GM23338 (cell line): Measurements from ENCODE around the gene PSMB8. TPM values are rescaled to one million over a fixed set of nuclear protein-coding genes. Genes with fewer than 3 reads are reported as not detected.
A peak's percentile ranks its signal among the peaks of the same experiment; 100 is the strongest.

Experiments used
- ATAC-seq: fragments of 200-7000 bp; cut with Tn5 transposase; 3 replicates; pipeline ENCODE4 v1.9.1; 2020
- DNase-seq: peaks from one replicate; pipeline ENCODE4 v3.0.0-alpha.2; 2015; ENCODE audit warnings: low spot score
- H2AFZ ChIP-seq: fragments of 200-600 bp; sonication (generic); 2 replicates; pipeline ENCODE4 v1.8.0; 2016; ENCODE audit warnings: antibody characterized with exemption, mild to moderate bottlenecking, moderate library complexity
- H3F3A ChIP-seq: fragments of 200-600 bp; sonication (generic); replicated peaks from 2 replicates; pipeline ENCODE4 v1.8.0; 2017; ENCODE audit warnings: antibody characterized with exemption, mixed run types, low read depth
- H3K27ac ChIP-seq: fragments of 200-600 bp; sonication (generic); 2 replicates; pipeline ENCODE4 v1.6.1; 2016; ENCODE audit warnings: low read depth
- H3K27me3 ChIP-seq: fragments of 200-600 bp; sonication (generic); 2 replicates; pipeline ENCODE4 v1.8.0; 2016; ENCODE audit warnings: mild to moderate bottlenecking, mixed run types, moderate library complexity; ENCODE audit not compliant: insufficient read depth
- H3K36me3 ChIP-seq: fragments of 200-600 bp; sonication (generic); 2 replicates; pipeline ENCODE4 v1.8.0; 2016; ENCODE audit warnings: mild to moderate bottlenecking; ENCODE audit not compliant: insufficient read depth
- H3K4me1 ChIP-seq: fragments of 200-600 bp; sonication (generic); 2 replicates; pipeline ENCODE4 v1.8.0; 2016; ENCODE audit warnings: mild to moderate bottlenecking, moderate library complexity; ENCODE audit not compliant: insufficient read depth
- H3K4me2 ChIP-seq: fragments of 200-600 bp; sonication (generic); 2 replicates; pipeline ENCODE4 v1.7.1; 2017; ENCODE audit warnings: mixed run types
- H3K4me3 ChIP-seq: fragments of 200-600 bp; sonication (generic); 2 replicates; pipeline ENCODE4 v1.6.1; 2016; ENCODE audit warnings: mixed run types
- H3K79me2 ChIP-seq: fragments of 200-600 bp; sonication (generic); replicated peaks from 2 replicates; pipeline ENCODE4 v1.8.0; 2017; ENCODE audit warnings: mild to moderate bottlenecking; ENCODE audit not compliant: insufficient read depth
- H3K9me2 ChIP-seq: fragments of 200-600 bp; sonication (generic); 2 replicates; pipeline ENCODE4 v1.8.0; 2017; ENCODE audit not compliant: insufficient read depth
- H4K20me1 ChIP-seq: fragments of 200-600 bp; sonication (generic); replicated peaks from 2 replicates; pipeline ENCODE4 v1.8.0; 2017; ENCODE audit warnings: mild to moderate bottlenecking; ENCODE audit not compliant: insufficient read depth
- H3K27ac Mint-ChIP-seq: 2 replicates; pipeline ENCODE4 v1.8.0; 2020; ENCODE audit warnings: inconsistent platforms, mild to moderate bottlenecking, moderate library complexity, mixed read lengths
- H3K27me3 Mint-ChIP-seq: 3 replicates; pipeline ENCODE4 v1.8.0; 2022; ENCODE audit warnings: low read depth, mild to moderate bottlenecking, moderate library complexity, mixed read lengths, inconsistent platforms; ENCODE audit not compliant: insufficient read depth, poor library complexity
- H3K36me3 Mint-ChIP-seq: 3 replicates; pipeline ENCODE4 v1.8.0; 2021; ENCODE audit warnings: low read depth, mild to moderate bottlenecking, inconsistent platforms, moderate library complexity, mixed read lengths
- H3K4me1 Mint-ChIP-seq: 3 replicates; pipeline ENCODE4 v1.8.0; 2020; ENCODE audit warnings: mild to moderate bottlenecking, inconsistent platforms, mixed read lengths
- H3K4me3 Mint-ChIP-seq: 3 replicates; pipeline ENCODE4 v1.8.0; 2021; ENCODE audit warnings: moderate library complexity, mild to moderate bottlenecking, inconsistent platforms, mixed read lengths
- H3K9me3 Mint-ChIP-seq: 3 replicates; pipeline ENCODE4 v1.8.0; 2020; ENCODE audit warnings: moderate library complexity, mild to moderate bottlenecking, inconsistent platforms, mixed read lengths
- EZH2 ChIP-seq: fragments of 200-600 bp; sonication (generic); IDR thresholded peaks from one replicate; pipeline ENCODE4 v1.8.0; 2017; ENCODE audit warnings: antibody characterized with exemption, mild to moderate bottlenecking, low read depth; ENCODE audit not compliant: unreplicated experiment
- POLR2AphosphoS5 ChIP-seq: IDR thresholded peaks from 2 replicates; pipeline ENCODE4 v1.6.1; 2016; ENCODE audit warnings: antibody characterized with exemption, low read depth
- ZNF114 ChIP-seq: fragments of 250-450 bp; sonication (Bioruptor Pico); IDR thresholded peaks from 2 replicates; pipeline ENCODE4 v1.5.0; 2020; ENCODE audit warnings: mild to moderate bottlenecking, moderate library complexity
- ZNF331 ChIP-seq: fragments of 250-450 bp; sonication (Bioruptor Pico); IDR thresholded peaks from 2 replicates; pipeline ENCODE4 v1.5.0; 2020; ENCODE audit warnings: low read depth, mild to moderate bottlenecking, moderate library complexity
- polyA plus RNA-seq: library from polyadenylated mRNA; unstranded; fragments of >200 nt; fragmentation: Nextera tagmentation; extraction: Ambion mirVana; gene quantifications from 2 replicates; pipeline ENCODE4 v1.2.1, GENCODE V29; 2016
- total RNA-seq: library from RNA; depleted of rRNA; stranded (reverse); fragments of >200 nt; shearing (Covaris generic); gene quantifications from 2 replicates; pipeline ENCODE4 v1.2.3, GENCODE V29; 2014
- TF ChIP-seq, protein P1 (sequence below), 2 experiments: fragments of 200-600 bp in 1 of 2; sonication (generic) in 1 of 2; conservative IDR thresholded peaks; 2 replicates each; pipeline versions ENCODE4 v1.5.1 to v1.6.1; 2016 to 2017; ENCODE audit warnings: antibody characterized with exemption in 2 of 2, low read depth in 2 of 2, mild to moderate bottlenecking in 2 of 2, moderate library complexity in 1 of 2
- TF ChIP-seq, protein P2 (sequence below): IDR thresholded peaks from one replicate; pipeline ENCODE4 v1.6.1; 2018; ENCODE audit warnings: antibody characterized with exemption; ENCODE audit not compliant: unreplicated experiment
- TF ChIP-seq, protein P3 (sequence below): fragments of 250-450 bp; sonication (Bioruptor Pico); IDR thresholded peaks from 2 replicates; pipeline ENCODE4 v1.5.0; 2020; ENCODE audit warnings: mild to moderate bottlenecking, moderate library complexity

Gene PSMB8
- total and polyA plus RNA-seq, 2 experiments from 2014 or later: 16.5 to 27.6 TPM

DNA sequence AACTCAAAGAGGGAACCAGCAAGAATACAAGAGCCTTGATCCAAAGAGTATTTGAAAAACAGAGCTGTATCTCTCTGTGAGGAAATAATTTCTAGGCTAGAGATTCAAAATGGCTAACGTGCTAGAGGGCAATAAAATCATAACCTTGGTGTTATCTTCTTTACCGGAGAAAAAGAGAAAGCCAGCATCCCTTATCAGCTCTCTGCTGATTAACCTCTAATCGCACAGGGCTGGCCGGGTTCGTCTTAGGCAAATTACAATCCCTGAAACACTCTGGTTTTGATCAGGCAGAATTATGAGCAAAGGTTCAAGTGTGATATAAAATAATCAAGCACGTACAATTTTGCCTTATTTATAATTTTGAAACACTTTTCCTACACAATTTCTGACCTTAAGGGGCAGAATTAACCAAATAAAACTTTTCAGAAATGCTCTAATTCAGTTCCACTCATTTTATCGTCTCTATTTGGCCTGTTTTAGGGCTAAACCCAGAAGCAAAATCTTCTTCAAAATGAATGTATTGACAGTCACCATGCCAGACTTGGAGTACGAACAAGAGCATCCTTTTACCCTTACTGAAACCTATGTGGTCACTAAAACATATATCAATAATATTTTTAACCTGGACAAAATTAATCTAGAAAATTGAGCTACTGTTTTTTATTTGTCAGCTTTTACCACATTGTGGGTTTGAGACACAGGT lies 23.9 kb upstream of the PSMB8 start:
- Histone ChIP-seq H3K9me2 (no peaks in the 10 kb centered on the region), H3K4me2 (no peak overlapping the region), H3K36me3 (no peaks in the 10 kb centered on the region), H3K79me2 (no peaks in the 10 kb centered on the region), H3F3A (no peaks in the 10 kb centered on the region), H2AFZ (no peak overlapping the region), H3K27ac (no peak overlapping the region), H3K4me3 (no peak overlapping the region), H3K4me1 (no peaks in the 10 kb centered on the region), H3K27me3 (no peaks in the 10 kb centered on the region), H4K20me1 (no peaks in the 10 kb centered on the region)
- Mint-ChIP-seq H3K4me1 (0 out of 3 replicates have a peak, but pooled peaks cover 3% of the 10 kb centered on the region), H3K4me3 (no peak overlapping the region), H3K9me3 (no peaks in the 10 kb centered on the region; the same call in 2 of the 3 replicates), H3K27me3 (peaks cover 4% of the 10 kb centered on the region), H3K36me3 (no peaks in the 10 kb centered on the region), H3K27ac (no peak overlapping the region)
- TF ChIP-seq ZNF331 (CRISPR knock-in tag) (no peak), POLR2AphosphoS5 (no peak), EZH2 (no peak), ZNF114 (no peak)
- TF ChIP-seq, protein P1, sequence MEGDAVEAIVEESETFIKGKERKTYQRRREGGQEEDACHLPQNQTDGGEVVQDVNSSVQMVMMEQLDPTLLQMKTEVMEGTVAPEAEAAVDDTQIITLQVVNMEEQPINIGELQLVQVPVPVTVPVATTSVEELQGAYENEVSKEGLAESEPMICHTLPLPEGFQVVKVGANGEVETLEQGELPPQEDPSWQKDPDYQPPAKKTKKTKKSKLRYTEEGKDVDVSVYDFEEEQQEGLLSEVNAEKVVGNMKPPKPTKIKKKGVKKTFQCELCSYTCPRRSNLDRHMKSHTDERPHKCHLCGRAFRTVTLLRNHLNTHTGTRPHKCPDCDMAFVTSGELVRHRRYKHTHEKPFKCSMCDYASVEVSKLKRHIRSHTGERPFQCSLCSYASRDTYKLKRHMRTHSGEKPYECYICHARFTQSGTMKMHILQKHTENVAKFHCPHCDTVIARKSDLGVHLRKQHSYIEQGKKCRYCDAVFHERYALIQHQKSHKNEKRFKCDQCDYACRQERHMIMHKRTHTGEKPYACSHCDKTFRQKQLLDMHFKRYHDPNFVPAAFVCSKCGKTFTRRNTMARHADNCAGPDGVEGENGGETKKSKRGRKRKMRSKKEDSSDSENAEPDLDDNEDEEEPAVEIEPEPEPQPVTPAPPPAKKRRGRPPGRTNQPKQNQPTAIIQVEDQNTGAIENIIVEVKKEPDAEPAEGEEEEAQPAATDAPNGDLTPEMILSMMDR (conservative IDR thresholded peaks at IDR 0.05; ENCODE audit: low read depth in 2 of 2): no peak
- TF ChIP-seq, protein P2, sequence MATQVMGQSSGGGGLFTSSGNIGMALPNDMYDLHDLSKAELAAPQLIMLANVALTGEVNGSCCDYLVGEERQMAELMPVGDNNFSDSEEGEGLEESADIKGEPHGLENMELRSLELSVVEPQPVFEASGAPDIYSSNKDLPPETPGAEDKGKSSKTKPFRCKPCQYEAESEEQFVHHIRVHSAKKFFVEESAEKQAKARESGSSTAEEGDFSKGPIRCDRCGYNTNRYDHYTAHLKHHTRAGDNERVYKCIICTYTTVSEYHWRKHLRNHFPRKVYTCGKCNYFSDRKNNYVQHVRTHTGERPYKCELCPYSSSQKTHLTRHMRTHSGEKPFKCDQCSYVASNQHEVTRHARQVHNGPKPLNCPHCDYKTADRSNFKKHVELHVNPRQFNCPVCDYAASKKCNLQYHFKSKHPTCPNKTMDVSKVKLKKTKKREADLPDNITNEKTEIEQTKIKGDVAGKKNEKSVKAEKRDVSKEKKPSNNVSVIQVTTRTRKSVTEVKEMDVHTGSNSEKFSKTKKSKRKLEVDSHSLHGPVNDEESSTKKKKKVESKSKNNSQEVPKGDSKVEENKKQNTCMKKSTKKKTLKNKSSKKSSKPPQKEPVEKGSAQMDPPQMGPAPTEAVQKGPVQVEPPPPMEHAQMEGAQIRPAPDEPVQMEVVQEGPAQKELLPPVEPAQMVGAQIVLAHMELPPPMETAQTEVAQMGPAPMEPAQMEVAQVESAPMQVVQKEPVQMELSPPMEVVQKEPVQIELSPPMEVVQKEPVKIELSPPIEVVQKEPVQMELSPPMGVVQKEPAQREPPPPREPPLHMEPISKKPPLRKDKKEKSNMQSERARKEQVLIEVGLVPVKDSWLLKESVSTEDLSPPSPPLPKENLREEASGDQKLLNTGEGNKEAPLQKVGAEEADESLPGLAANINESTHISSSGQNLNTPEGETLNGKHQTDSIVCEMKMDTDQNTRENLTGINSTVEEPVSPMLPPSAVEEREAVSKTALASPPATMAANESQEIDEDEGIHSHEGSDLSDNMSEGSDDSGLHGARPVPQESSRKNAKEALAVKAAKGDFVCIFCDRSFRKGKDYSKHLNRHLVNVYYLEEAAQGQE: no peak
- TF ChIP-seq, protein P3, sequence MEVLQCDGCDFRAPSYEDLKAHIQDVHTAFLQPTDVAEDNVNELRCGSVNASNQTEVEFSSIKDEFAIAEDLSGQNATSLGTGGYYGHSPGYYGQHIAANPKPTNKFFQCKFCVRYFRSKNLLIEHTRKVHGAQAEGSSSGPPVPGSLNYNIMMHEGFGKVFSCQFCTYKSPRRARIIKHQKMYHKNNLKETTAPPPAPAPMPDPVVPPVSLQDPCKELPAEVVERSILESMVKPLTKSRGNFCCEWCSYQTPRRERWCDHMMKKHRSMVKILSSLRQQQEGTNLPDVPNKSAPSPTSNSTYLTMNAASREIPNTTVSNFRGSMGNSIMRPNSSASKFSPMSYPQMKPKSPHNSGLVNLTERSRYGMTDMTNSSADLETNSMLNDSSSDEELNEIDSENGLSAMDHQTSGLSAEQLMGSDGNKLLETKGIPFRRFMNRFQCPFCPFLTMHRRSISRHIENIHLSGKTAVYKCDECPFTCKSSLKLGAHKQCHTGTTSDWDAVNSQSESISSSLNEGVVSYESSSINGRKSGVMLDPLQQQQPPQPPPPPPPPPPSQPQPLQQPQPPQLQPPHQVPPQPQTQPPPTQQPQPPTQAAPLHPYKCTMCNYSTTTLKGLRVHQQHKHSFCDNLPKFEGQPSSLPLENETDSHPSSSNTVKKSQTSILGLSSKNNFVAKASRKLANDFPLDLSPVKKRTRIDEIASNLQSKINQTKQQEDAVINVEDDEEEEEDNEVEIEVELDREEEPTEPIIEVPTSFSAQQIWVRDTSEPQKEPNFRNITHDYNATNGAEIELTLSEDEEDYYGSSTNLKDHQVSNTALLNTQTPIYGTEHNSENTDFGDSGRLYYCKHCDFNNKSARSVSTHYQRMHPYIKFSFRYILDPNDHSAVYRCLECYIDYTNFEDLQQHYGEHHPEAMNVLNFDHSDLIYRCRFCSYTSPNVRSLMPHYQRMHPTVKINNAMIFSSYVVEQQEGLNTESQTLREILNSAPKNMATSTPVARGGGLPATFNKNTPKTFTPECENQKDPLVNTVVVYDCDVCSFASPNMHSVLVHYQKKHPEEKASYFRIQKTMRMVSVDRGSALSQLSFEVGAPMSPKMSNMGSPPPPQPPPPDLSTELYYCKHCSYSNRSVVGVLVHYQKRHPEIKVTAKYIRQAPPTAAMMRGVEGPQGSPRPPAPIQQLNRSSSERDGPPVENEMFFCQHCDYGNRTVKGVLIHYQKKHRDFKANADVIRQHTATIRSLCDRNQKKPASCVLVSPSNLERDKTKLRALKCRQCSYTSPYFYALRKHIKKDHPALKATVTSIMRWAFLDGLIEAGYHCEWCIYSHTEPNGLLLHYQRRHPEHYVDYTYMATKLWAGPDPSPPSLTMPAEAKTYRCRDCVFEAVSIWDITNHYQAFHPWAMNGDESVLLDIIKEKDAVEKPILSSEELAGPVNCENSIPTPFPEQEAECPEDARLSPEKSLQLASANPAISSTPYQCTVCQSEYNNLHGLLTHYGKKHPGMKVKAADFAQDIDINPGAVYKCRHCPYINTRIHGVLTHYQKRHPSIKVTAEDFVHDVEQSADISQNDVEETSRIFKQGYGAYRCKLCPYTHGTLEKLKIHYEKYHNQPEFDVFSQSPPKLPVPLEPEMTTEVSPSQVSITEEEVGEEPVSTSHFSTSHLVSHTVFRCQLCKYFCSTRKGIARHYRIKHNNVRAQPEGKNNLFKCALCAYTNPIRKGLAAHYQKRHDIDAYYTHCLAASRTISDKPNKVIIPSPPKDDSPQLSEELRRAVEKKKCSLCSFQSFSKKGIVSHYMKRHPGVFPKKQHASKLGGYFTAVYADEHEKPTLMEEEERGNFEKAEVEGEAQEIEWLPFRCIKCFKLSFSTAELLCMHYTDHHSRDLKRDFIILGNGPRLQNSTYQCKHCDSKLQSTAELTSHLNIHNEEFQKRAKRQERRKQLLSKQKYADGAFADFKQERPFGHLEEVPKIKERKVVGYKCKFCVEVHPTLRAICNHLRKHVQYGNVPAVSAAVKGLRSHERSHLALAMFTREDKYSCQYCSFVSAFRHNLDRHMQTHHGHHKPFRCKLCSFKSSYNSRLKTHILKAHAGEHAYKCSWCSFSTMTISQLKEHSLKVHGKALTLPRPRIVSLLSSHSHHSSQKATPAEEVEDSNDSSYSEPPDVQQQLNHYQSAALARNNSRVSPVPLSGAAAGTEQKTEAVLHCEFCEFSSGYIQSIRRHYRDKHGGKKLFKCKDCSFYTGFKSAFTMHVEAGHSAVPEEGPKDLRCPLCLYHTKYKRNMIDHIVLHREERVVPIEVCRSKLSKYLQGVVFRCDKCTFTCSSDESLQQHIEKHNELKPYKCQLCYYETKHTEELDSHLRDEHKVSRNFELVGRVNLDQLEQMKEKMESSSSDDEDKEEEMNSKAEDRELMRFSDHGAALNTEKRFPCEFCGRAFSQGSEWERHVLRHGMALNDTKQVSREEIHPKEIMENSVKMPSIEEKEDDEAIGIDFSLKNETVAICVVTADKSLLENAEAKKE (CRISPR knock-in tag): no peak
- DNase-seq (no peak), ATAC-seq (peak; percentile 25; the same call in 2 of the 3 replicates)
